ENCODE results near the gene TAS2R13.

- TF ChIP-seq KLF9 (tag by site-specific recombination; IDR thresholded peaks at IDR 0.05; ENCODE audit: low read depth) (no peak), ZNF302 (tag by site-specific recombination; IDR thresholded peaks at IDR 0.05; ENCODE audit: low read depth) (no peak), TRIM28 (IDR thresholded peaks at IDR 0.05; ENCODE audit: borderline replicate concordance, low read length) (no peak), REPIN1 (tag by site-specific recombination; IDR thresholded peaks at IDR 0.05; ENCODE audit: low read depth) (no peak), ZNF768 (tag by site-specific recombination; IDR thresholded peaks at IDR 0.05) (no peak), ZNF24 (tag by site-specific recombination; IDR thresholded peaks at IDR 0.05) (no peak), EGR2 (tag by site-specific recombination; IDR thresholded peaks at IDR 0.05; ENCODE audit: low read depth) (no peak), ZNF660 (tag by site-specific recombination; IDR thresholded peaks at IDR 0.05) (no peak), ZNF580 (tag by site-specific recombination; IDR thresholded peaks at IDR 0.05) (no peak), ZNF48 (tag by site-specific recombination; IDR thresholded peaks at IDR 0.05) (no peak)
- TF ChIP-seq, protein P1, sequence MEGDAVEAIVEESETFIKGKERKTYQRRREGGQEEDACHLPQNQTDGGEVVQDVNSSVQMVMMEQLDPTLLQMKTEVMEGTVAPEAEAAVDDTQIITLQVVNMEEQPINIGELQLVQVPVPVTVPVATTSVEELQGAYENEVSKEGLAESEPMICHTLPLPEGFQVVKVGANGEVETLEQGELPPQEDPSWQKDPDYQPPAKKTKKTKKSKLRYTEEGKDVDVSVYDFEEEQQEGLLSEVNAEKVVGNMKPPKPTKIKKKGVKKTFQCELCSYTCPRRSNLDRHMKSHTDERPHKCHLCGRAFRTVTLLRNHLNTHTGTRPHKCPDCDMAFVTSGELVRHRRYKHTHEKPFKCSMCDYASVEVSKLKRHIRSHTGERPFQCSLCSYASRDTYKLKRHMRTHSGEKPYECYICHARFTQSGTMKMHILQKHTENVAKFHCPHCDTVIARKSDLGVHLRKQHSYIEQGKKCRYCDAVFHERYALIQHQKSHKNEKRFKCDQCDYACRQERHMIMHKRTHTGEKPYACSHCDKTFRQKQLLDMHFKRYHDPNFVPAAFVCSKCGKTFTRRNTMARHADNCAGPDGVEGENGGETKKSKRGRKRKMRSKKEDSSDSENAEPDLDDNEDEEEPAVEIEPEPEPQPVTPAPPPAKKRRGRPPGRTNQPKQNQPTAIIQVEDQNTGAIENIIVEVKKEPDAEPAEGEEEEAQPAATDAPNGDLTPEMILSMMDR (tag by site-specific recombination; IDR thresholded peaks at IDR 0.05), result no peak
Measured at GRCh38 chr12:10936506-10936905, 27.1 kb upstream of the TAS2R13 start.

All from HEK293 (cell line).